SK-N-SH treated with all-trans-retinoic acid at 6 μM for 48 hours (cell line): ENCODE measurements around the gene GCNT4.
A peak's percentile ranks its signal among the peaks of the same experiment; 100 is the strongest.
"Not testable (repeated sequence)": the region's sequence is repeated elsewhere in the genome, so short reads cannot be mapped to it uniquely, and the experiment has no call there.

Experiments
- ATAC-seq: fragments of 200-7000 bp; cut with Tn5 transposase; 3 replicates; pipeline ENCODE4 v1.9.1; 2020; ENCODE audit warnings: mild to moderate bottlenecking, moderate library complexity
- ARNTL ChIP-seq: fragments of 450-650 bp; formaldehyde crosslinking; IDR thresholded peaks from 2 replicates; pipeline ENCODE4 v1.5.0; 2020; ENCODE audit warnings: low read depth, mild to moderate bottlenecking, moderate library complexity, borderline replicate concordance
- BACH2 ChIP-seq: fragments of 250-450 bp; sonication (Bioruptor Pico); IDR thresholded peaks from 2 replicates; pipeline ENCODE4 v1.9.0; 2021; ENCODE audit warnings: mild to moderate bottlenecking, borderline replicate concordance
- CSDC2 ChIP-seq: fragments of 250-450 bp; sonication (Bioruptor Pico); IDR thresholded peaks from 2 replicates; pipeline ENCODE4 v1.5.0; 2020; ENCODE audit warnings: mild to moderate bottlenecking, moderate library complexity
- ESRRG ChIP-seq: fragments of 250-450 bp; sonication (Bioruptor Pico); IDR thresholded peaks from 2 replicates; pipeline ENCODE4 v1.6.1; 2021; ENCODE audit warnings: mild to moderate bottlenecking
- ISL1 ChIP-seq: fragments of 250-450 bp; sonication (Bioruptor Pico); IDR thresholded peaks from 2 replicates; pipeline ENCODE4 v2.1.2; 2022; ENCODE audit warnings: mild to moderate bottlenecking, moderate library complexity
- OSR1 ChIP-seq: fragments of 250-450 bp; sonication (Bioruptor Pico); IDR thresholded peaks from 2 replicates; pipeline ENCODE4 v1.8.0; 2022; ENCODE audit warnings: moderate library complexity, mild to moderate bottlenecking, inconsistent platforms
- PPARA ChIP-seq: fragments of 250-450 bp; sonication (Bioruptor Pico); IDR thresholded peaks from 2 replicates; pipeline ENCODE4 v1.5.0; 2020; ENCODE audit warnings: mild to moderate bottlenecking, borderline replicate concordance
- RARB ChIP-seq: fragments of 250-450 bp; sonication (Bioruptor Pico); IDR thresholded peaks from 2 replicates; pipeline ENCODE4 v1.8.0; 2021; ENCODE audit warnings: mild to moderate bottlenecking, moderate library complexity
- SNAI2 ChIP-seq: fragments of 250-450 bp; sonication (Bioruptor Pico); IDR thresholded peaks from 2 replicates; pipeline ENCODE4 v1.5.0; 2020; ENCODE audit warnings: mild to moderate bottlenecking, moderate library complexity
- TOX ChIP-seq: fragments of 250-450 bp; sonication (Bioruptor Pico); IDR thresholded peaks from 2 replicates; pipeline ENCODE4 v1.8.0; 2021; ENCODE audit warnings: mild to moderate bottlenecking, moderate library complexity, borderline replicate concordance
- ZFP3 ChIP-seq: fragments of 250-450 bp; sonication (Bioruptor Pico); IDR thresholded peaks from 2 replicates; pipeline ENCODE4 v1.5.0; 2020; ENCODE audit warnings: mild to moderate bottlenecking, moderate library complexity
- ZFP30 ChIP-seq: fragments of 450-650 bp; formaldehyde crosslinking; IDR thresholded peaks from 2 replicates; pipeline ENCODE4 v1.5.0; 2022; ENCODE audit warnings: mild to moderate bottlenecking, moderate library complexity
- ZNF565 ChIP-seq: fragments of 450-650 bp; formaldehyde crosslinking; conservative IDR thresholded peaks from 2 replicates; pipeline ENCODE4 v1.5.0; 2020; ENCODE audit warnings: low read depth, mild to moderate bottlenecking, moderate library complexity
- ZNF70 ChIP-seq: fragments of 450-650 bp; formaldehyde crosslinking; IDR thresholded peaks from 2 replicates; pipeline ENCODE4 v1.5.0; 2020; ENCODE audit warnings: mild to moderate bottlenecking, moderate library complexity
- ZNF8 ChIP-seq: fragments of 450-650 bp; formaldehyde crosslinking; IDR thresholded peaks from 2 replicates; pipeline ENCODE4 v1.5.0; 2020; ENCODE audit warnings: mild to moderate bottlenecking, moderate library complexity
- TF ChIP-seq, protein P1 (sequence below): fragments of 250-450 bp; sonication (Bioruptor Pico); IDR thresholded peaks from 2 replicates; pipeline ENCODE4 v1.5.1; 2020; ENCODE audit warnings: low read depth, mild to moderate bottlenecking, moderate library complexity
- TF ChIP-seq, protein P2 (sequence below): fragments of 250-450 bp; sonication (Bioruptor Pico); IDR thresholded peaks from 2 replicates; pipeline ENCODE4 v1.8.0; 2020; ENCODE audit warnings: mild to moderate bottlenecking, moderate library complexity, borderline replicate concordance
- TF ChIP-seq, protein P3 (sequence below): fragments of 250-450 bp; sonication (Bioruptor Pico); IDR thresholded peaks from 2 replicates; pipeline ENCODE4 v1.5.0; 2020; ENCODE audit warnings: mild to moderate bottlenecking, moderate library complexity

The GCNT4 gene, protein sequence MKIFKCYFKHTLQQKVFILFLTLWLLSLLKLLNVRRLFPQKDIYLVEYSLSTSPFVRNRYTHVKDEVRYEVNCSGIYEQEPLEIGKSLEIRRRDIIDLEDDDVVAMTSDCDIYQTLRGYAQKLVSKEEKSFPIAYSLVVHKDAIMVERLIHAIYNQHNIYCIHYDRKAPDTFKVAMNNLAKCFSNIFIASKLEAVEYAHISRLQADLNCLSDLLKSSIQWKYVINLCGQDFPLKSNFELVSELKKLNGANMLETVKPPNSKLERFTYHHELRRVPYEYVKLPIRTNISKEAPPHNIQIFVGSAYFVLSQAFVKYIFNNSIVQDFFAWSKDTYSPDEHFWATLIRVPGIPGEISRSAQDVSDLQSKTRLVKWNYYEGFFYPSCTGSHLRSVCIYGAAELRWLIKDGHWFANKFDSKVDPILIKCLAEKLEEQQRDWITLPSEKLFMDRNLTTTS

DNA sequence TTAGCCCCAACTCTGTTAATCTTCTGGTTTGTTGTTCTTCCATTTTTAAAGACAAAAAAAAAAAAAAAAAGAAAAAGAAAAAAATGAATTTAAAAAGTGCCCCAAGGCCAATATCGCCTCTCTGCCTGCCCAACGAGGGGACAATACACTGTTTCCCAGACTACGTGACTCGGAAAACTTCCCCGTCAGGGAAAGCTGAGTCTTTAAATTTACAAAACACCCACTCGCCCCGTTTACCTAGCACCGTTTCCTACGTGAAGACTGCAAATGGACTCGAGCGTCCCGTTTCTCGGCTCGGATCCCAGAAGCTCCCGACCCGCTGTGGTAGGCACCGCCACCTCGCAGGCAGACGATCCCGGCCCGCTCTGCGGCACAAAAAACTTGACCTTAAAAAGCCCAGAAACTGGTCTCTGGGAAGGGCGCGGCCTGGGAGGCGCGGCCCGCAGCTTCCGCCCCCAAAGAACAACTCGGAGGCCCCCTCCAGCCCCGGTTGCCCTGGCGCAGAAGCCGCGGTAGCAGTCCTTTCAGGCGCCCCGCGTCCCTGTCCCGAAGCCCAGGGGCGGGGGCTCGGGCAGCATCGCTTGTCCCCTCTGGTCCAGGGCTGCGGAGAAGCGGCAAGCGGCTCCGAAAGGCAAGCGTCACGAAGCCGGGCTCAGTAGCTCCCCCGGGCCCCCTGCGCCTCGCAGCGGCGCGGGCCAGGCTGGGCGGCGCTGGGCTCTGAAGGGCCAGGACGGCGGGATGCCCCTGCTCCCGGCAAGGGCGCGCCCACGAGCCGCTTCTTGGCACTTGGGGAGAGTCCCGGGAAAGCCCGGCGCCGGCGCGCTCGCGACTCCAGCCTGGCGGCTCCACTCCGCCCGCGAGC lies at the start of gene GCNT4:
GCNT4 (minus strand) TSS at position 367 of the 862 bp plus-strand sequence. CDS start 22,521 bp downstream, outside the sequence.
- peak; percentile 53 for ATAC-seq
- TF ChIP-seq ARNTL (CRISPR knock-in tag) (no peak), BACH2 (no peak), ZNF70 (CRISPR knock-in tag) (no peak), RARB (no peak)
- TF ChIP-seq, protein P1, sequence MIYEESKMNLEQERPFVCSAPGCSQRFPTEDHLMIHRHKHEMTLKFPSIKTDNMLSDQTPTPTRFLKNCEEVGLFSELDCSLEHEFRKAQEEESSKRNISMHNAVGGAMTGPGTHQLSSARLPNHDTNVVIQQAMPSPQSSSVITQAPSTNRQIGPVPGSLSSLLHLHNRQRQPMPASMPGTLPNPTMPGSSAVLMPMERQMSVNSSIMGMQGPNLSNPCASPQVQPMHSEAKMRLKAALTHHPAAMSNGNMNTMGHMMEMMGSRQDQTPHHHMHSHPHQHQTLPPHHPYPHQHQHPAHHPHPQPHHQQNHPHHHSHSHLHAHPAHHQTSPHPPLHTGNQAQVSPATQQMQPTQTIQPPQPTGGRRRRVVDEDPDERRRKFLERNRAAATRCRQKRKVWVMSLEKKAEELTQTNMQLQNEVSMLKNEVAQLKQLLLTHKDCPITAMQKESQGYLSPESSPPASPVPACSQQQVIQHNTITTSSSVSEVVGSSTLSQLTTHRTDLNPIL (CRISPR knock-in tag): no peak

DNA sequence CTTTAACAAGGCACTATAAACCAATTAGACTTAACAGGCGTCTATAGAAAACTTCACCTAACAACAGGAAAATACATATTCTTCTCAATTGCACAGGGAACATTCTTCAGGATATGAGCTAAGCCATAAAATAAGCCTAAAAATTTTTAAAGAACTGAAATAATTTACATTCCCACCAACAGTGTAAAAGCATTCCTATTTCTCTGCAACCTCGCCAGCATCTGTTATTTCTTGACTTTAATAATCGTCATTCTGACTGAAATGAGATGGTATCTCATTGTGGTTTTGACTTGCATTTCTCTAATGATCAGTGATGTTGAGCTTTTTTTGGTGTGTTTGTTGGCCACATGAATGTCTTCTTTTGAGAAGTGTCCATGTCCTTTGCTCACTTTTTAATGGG lies 43.6 kb upstream of the GCNT4 start:
- ATAC-seq: not testable (repeated sequence)
- TF ChIP-seq ISL1: peak; percentile 65; the same call in 1 of the 2 replicates

DNA sequence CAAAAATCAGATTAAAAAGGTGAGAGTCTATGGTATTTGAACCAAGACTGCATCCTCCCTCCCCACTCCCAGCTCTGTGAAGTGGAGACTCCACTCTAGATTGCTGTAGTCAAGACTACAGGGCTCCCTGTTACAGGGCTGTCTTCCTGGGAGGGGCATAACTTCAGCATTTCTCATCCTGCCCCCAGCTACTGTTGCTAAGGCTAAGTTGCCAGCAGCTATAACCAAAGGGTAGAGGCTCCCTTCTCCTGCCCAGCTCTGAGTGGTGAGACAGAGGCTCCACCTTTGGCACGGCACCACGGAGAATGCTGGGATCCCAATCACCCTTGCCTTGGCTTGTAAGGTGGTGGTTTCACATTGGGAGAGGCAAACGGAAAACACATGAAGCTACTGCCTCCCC lies 39.2 kb upstream of the GCNT4 start:
- TF ChIP-seq ESRRG (CRISPR knock-in tag): no peak
- TF ChIP-seq ISL1: no peak
- no peak for TF ChIP-seq TOX (CRISPR knock-in tag)
- TF ChIP-seq BACH2: no peak
- TF ChIP-seq, protein P2, sequence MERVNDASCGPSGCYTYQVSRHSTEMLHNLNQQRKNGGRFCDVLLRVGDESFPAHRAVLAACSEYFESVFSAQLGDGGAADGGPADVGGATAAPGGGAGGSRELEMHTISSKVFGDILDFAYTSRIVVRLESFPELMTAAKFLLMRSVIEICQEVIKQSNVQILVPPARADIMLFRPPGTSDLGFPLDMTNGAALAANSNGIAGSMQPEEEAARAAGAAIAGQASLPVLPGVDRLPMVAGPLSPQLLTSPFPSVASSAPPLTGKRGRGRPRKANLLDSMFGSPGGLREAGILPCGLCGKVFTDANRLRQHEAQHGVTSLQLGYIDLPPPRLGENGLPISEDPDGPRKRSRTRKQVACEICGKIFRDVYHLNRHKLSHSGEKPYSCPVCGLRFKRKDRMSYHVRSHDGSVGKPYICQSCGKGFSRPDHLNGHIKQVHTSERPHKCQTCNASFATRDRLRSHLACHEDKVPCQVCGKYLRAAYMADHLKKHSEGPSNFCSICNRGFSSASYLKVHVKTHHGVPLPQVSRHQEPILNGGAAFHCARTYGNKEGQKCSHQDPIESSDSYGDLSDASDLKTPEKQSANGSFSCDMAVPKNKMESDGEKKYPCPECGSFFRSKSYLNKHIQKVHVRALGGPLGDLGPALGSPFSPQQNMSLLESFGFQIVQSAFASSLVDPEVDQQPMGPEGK (CRISPR knock-in tag): no peak
- no peak for TF ChIP-seq PPARA (CRISPR knock-in tag)
- TF ChIP-seq SNAI2: no peak
- TF ChIP-seq, protein P1 (CRISPR knock-in tag): no peak
- no peak for TF ChIP-seq ZNF70 (CRISPR knock-in tag)
- no peak for TF ChIP-seq ZFP30
- TF ChIP-seq RARB: no peak
- no peak for TF ChIP-seq CSDC2 (CRISPR knock-in tag)
- ATAC-seq: no peak

DNA sequence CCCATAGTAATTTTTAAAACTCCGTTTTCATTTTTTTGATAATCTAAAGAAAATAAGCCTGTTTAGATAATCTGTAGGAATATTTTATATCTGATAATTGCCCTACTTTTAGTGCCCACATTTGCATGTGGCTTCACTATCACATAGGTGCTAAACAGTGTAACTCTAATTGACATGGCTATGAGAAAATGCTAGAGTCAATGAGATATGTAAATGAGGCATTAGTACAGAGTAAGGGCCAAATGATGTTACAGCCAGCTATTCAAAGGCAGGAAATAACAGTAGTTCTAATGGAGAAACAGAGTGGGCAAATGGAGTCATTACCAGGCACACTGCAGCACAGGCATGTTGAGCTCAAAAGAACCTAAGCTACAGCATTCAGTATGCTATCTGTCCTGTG lies 37.3 kb upstream of the GCNT4 start:
- no peak for ATAC-seq
- TF ChIP-seq ESRRG (CRISPR knock-in tag) (no peak), ZFP30 (no peak), BACH2 (no peak), ZNF70 (CRISPR knock-in tag) (no peak), ZNF565 (CRISPR knock-in tag) (no peak), ARNTL (CRISPR knock-in tag) (no peak), OSR1 (CRISPR knock-in tag) (no peak), ZNF8 (CRISPR knock-in tag) (no peak), SNAI2 (no peak), ZFP3 (CRISPR knock-in tag) (no peak)
- TF ChIP-seq, protein P3, sequence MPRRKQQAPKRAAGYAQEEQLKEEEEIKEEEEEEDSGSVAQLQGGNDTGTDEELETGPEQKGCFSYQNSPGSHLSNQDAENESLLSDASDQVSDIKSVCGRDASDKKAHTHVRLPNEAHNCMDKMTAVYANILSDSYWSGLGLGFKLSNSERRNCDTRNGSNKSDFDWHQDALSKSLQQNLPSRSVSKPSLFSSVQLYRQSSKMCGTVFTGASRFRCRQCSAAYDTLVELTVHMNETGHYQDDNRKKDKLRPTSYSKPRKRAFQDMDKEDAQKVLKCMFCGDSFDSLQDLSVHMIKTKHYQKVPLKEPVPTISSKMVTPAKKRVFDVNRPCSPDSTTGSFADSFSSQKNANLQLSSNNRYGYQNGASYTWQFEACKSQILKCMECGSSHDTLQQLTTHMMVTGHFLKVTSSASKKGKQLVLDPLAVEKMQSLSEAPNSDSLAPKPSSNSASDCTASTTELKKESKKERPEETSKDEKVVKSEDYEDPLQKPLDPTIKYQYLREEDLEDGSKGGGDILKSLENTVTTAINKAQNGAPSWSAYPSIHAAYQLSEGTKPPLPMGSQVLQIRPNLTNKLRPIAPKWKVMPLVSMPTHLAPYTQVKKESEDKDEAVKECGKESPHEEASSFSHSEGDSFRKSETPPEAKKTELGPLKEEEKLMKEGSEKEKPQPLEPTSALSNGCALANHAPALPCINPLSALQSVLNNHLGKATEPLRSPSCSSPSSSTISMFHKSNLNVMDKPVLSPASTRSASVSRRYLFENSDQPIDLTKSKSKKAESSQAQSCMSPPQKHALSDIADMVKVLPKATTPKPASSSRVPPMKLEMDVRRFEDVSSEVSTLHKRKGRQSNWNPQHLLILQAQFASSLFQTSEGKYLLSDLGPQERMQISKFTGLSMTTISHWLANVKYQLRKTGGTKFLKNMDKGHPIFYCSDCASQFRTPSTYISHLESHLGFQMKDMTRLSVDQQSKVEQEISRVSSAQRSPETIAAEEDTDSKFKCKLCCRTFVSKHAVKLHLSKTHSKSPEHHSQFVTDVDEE (CRISPR knock-in tag): no peak
